GM12878 (cell line): ENCODE measurements around the gene TXNDC8. TPM values are rescaled to one million over a fixed set of nuclear protein-coding genes. Genes with fewer than 3 reads are reported as not detected.

Source experiments
- ATAC-seq: fragments of 200-7000 bp; cut with Tn5 transposase; 3 replicates; pipeline ENCODE4 v1.9.1; 2020; ENCODE audit warnings: mild to moderate bottlenecking, moderate library complexity
- BruUV-seq: library from RNA; stranded (reverse); fragments of 400-500 nt; replicated peaks from 2 replicates; lab custom pipeline; 2021; lab: Mats Ljungman, UMichigan
- CTCF ChIA-PET: fragments of 300-600 bp; sonication (Branson Sonifier 250); formaldehyde crosslinking; extraction: SDS; loops from one replicate; lab custom pipeline; 2021; ENCODE audit warnings: inconsistent platforms; lab: Yijun Ruan, JAX
- POLR2A ChIA-PET: fragments of 350-600 bp; formaldehyde crosslinking; extraction: SDS; loops from one replicate; lab custom pipeline; 2021; ENCODE audit warnings: inconsistent platforms; lab: Charles Lee
- RAD21 ChIA-PET: fragments of 300-600 bp; sonication (Branson Sonifier 250); formaldehyde crosslinking; loops from one replicate; lab custom pipeline; 2023; ENCODE audit warnings: antibody characterized with exemption; ENCODE audit not compliant: unreplicated experiment; lab: Charles Lee
- SMC1A ChIA-PET: fragments of 300-600 bp; sonication (Branson Sonifier 250); formaldehyde crosslinking; loops from one replicate; lab custom pipeline; 2023; ENCODE audit not compliant: unreplicated experiment, uncharacterized antibody; lab: Charles Lee
- DNase-seq: peaks from one replicate; pipeline ENCODE4 v3.0.0-alpha.2; 2011; ENCODE audit warnings: low read depth, low spot score
- FAIRE-seq: peaks from 3 replicates; lab custom pipeline; 2011; peaks lifted over from hg19 to GRCh38; lab: Jason Lieb, UNC
- H2AFZ ChIP-seq: 2 replicates; pipeline ENCODE4 v1.6.0; 2011; ENCODE audit warnings: low read depth, low read length, control low read depth; ENCODE audit not compliant: control insufficient read depth
- H3K27ac ChIP-seq: 2 replicates; pipeline ENCODE4 v1.5.1; 2011; ENCODE audit warnings: control low read depth; ENCODE audit not compliant: control insufficient read depth, insufficient read depth
- H3K27me3 ChIP-seq, 2 experiments: replicated peaks in 1 of 2; 2 replicates each; pipeline versions ENCODE4 v1.6.0 to v1.6.1; 2011; ENCODE audit warnings: low read length in 1 of 2; ENCODE audit not compliant: control insufficient read depth in 2 of 2, insufficient read depth in 2 of 2
- H3K36me3 ChIP-seq, 2 experiments: 2 replicates each; pipeline ENCODE4 v1.5.1; 2011; ENCODE audit warnings: low read length in 1 of 2; ENCODE audit not compliant: control insufficient read depth in 2 of 2, insufficient read depth in 2 of 2
- H3K4me1 ChIP-seq: 2 replicates; pipeline ENCODE4 v1.6.1; 2011; ENCODE audit warnings: mild to moderate bottlenecking, low read length, moderate library complexity, mixed read lengths; ENCODE audit not compliant: control insufficient read depth, insufficient read depth
- H3K4me2 ChIP-seq: 2 replicates; pipeline ENCODE4 v1.6.0; 2011; ENCODE audit warnings: control low read depth; ENCODE audit not compliant: control insufficient read depth, insufficient read depth
- H3K4me3 ChIP-seq: fragments of 200-600 bp; sonication (generic); 2 replicates; pipeline ENCODE4 v1.5.1; 2016
- H3K79me2 ChIP-seq: 2 replicates; pipeline ENCODE4 v1.6.0; 2011; ENCODE audit warnings: low read length; ENCODE audit not compliant: control insufficient read depth, insufficient read depth
- H3K9ac ChIP-seq: 2 replicates; pipeline ENCODE4 v1.8.0; 2011; ENCODE audit warnings: low read length, control low read depth, mixed read lengths; ENCODE audit not compliant: control insufficient read depth, insufficient read depth
- H3K9me3 ChIP-seq: replicated peaks from 3 replicates; pipeline ENCODE4 v1.5.1; 2011; ENCODE audit warnings: mild to moderate bottlenecking, low read length; ENCODE audit not compliant: control insufficient read depth, insufficient read depth
- H4K20me1 ChIP-seq: 2 replicates; pipeline ENCODE4 v1.6.0; 2011; ENCODE audit not compliant: control insufficient read depth, insufficient read depth
- BACH1 ChIP-seq: fragments of 450-650 bp; IDR thresholded peaks from 2 replicates; pipeline ENCODE4 v1.6.1; 2017; ENCODE audit warnings: mild to moderate bottlenecking, borderline replicate concordance
- BMI1 ChIP-seq: fragments of 450-650 bp; IDR thresholded peaks from 2 replicates; pipeline ENCODE4 v1.6.1; 2016; ENCODE audit warnings: mild to moderate bottlenecking, moderate library complexity, borderline replicate concordance
- EED ChIP-seq: sonication (generic); IDR thresholded peaks from 2 replicates; pipeline ENCODE4 v1.6.1; 2016; ENCODE audit warnings: antibody characterized with exemption, low read depth
- FOXK2 ChIP-seq: fragments of 450-650 bp; IDR thresholded peaks from 2 replicates; pipeline ENCODE4 v1.6.1; 2017; ENCODE audit warnings: mild to moderate bottlenecking, moderate library complexity
- GATAD2B ChIP-seq: fragments of 450-650 bp; conservative IDR thresholded peaks from 2 replicates; pipeline ENCODE4 v1.6.1; 2017; ENCODE audit warnings: low read depth, mild to moderate bottlenecking, moderate library complexity
- IKZF2 ChIP-seq, 2 experiments: fragments of 450-650 bp; IDR thresholded peaks; 2 replicates each; pipeline ENCODE4 v1.6.1; 2017; ENCODE audit warnings: mild to moderate bottlenecking in 2 of 2, moderate library complexity in 2 of 2
- JUND ChIP-seq: IDR thresholded peaks from 2 replicates; pipeline ENCODE4 v1.6.1; 2012; ENCODE audit warnings: low read depth, mild to moderate bottlenecking, low read length, improper control_type of control experiment, moderate library complexity
- KDM1A ChIP-seq: fragments of 200-600 bp; sonication (generic); IDR thresholded peaks from 2 replicates; pipeline ENCODE4 v1.6.1; 2016; ENCODE audit warnings: borderline replicate concordance
- MTA3 ChIP-seq: IDR thresholded peaks from 2 replicates; pipeline ENCODE4 v1.6.1; 2012; ENCODE audit warnings: low read length, inconsistent platforms, borderline replicate concordance
- NR2C1 ChIP-seq: fragments of 450-650 bp; IDR thresholded peaks from 2 replicates; pipeline ENCODE4 v1.6.1; 2017; ENCODE audit warnings: antibody characterized with exemption, mild to moderate bottlenecking, moderate library complexity
- POLR2A ChIP-seq: IDR thresholded peaks from 2 replicates; pipeline ENCODE4 v1.6.1; 2011; ENCODE audit warnings: low read depth, mild to moderate bottlenecking, low read length
- RFX5 ChIP-seq: IDR thresholded peaks from 2 replicates; pipeline ENCODE4 v1.6.1; 2011; ENCODE audit warnings: low read depth, low read length, improper control_type of control experiment
- SKIL ChIP-seq: fragments of 450-650 bp; IDR thresholded peaks from 2 replicates; pipeline ENCODE4 v1.6.1; 2017; ENCODE audit warnings: mild to moderate bottlenecking, low read depth, inconsistent platforms; ENCODE audit not compliant: poor library complexity, severe bottlenecking
- SREBF1 ChIP-seq: IDR thresholded peaks from 2 replicates; pipeline ENCODE4 v1.6.1; 2012; ENCODE audit warnings: mild to moderate bottlenecking, low read length
- TCF3 ChIP-seq: IDR thresholded peaks from 2 replicates; pipeline ENCODE4 v1.6.1; 2012; ENCODE audit warnings: low read depth, mild to moderate bottlenecking, low read length, borderline replicate concordance; ENCODE audit not compliant: insufficient read depth
- USF2 ChIP-seq: IDR thresholded peaks from 2 replicates; pipeline ENCODE4 v1.6.1; 2011; ENCODE audit warnings: low read depth, low read length, improper control_type of control experiment, borderline replicate concordance
- ZNF622 ChIP-seq: fragments of 450-650 bp; IDR thresholded peaks from 2 replicates; pipeline ENCODE4 v1.6.1; 2017; ENCODE audit warnings: mild to moderate bottlenecking, inconsistent platforms
- WGBS: methylation state at CpG from one replicate; pipeline ENCODE4 v1.1.6; 2016; ENCODE audit warnings: low lambda C conversion rate; ENCODE audit not compliant: insufficient replicate concordance, insufficient coverage; ENCODE audit errors: missing lambda C conversion rate; 5-methylcytosine and 5-hydroxymethylcytosine counted together
- in situ Hi-C: fragments of 300-500 bp; cut with MboI; formaldehyde crosslinking; loops from 9 replicates; pipeline ENCODE4 v1.14.3; 2018; ENCODE audit warnings: mixed read lengths
- intact Hi-C: fragments of 100-400 bp; cut with micrococcal nuclease; formaldehyde crosslinking; loops from one replicate; pipeline ENCODE4 v1.14.2; 2022; ENCODE audit not compliant: unreplicated experiment
- polyA plus RNA-seq, 11 experiments: library from polyadenylated mRNA; depleted of rRNA in 4 of 11; unstranded in 6 of 11; stranded (reverse) in 5 of 11; fragments of >200 nt; fragmentation: Nextera tagmentation in 4 of 11; fragmentation: Illumina TruSeq in 1 of 11; extraction: Ambion mirVana in 4 of 11; extraction: Trizol in 1 of 11; gene quantifications; 1 replicate in 1 of 11; 2 replicates in 10 of 11; pipeline versions ENCODE4 v1.2.1 to v1.2.3, GENCODE V29; 2011 to 2016; ENCODE audit warnings: inconsistent platforms in 2 of 11, missing spikeins in 2 of 11, low read depth in 1 of 11
- total RNA-seq, 4 experiments: library from RNA; depleted of rRNA in 3 of 4; stranded (reverse); fragments of >200 nt in 3 of 4; fragmentation: Illumina TruSeq in 1 of 4; extraction: Trizol in 1 of 4; gene quantifications; 2 replicates each; pipeline versions ENCODE4 v1.2.1 to v1.2.3, GENCODE V29; 2013 to 2021

The TXNDC8 gene
- total and polyA plus RNA-seq, 10 of the 15 experiments (the other 5 are each of a cell fraction or from before 2014, with no cell fraction given) = not detected

DNA sequence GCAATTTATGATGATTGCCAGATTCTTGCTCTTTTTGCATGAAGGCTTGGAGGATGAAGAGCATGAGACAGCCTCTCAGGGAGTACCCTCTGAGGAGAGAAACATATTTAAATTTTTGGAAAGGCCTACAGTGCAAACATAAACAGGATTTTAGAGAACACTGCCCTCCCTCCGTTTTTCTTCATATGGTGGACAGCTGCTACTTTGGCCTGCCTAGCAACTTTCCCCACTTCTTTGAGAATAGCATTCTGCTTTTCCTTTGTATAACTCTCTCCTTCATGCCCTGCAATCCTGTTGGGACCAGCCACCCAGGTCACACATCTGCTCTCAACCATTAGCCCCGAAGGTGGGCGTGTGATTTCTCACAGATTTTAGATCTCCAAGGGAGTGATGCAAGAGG lies 60.9 kb downstream of the TXNDC8 start:
- Histone ChIP-seq H3K79me2 (no peaks in the 10 kb centered on the region), H3K4me2 (no peak overlapping the region), H3K27ac (no peak overlapping the region), H3K4me1 (no peaks in the 10 kb centered on the region), H3K9me3 (no peaks in the 10 kb centered on the region), H4K20me1 (no peaks in the 10 kb centered on the region), H3K9ac (no peak overlapping the region), H2AFZ (no peak overlapping the region), H3K4me3 (no peak overlapping the region), H3K36me3 (no peaks in the 10 kb centered on the region), H3K27me3 (no peaks in the 10 kb centered on the region; a peak in 1 of 4 replicates)
- FAIRE-seq (no peak), ATAC-seq (no peak), DNase-seq (no peak)
- ChIA-PET SMC1A (no interaction called here), CTCF (no interaction called here), RAD21 (no interaction called here), POLR2A (no interaction called here)
- TF ChIP-seq TCF3 (no peak), IKZF2 (IDR thresholded peaks at IDR 0.05) (no peak), POLR2A (no peak), RFX5 (no peak), JUND (no peak), USF2 (no peak), FOXK2 (no peak), EED (no peak), SKIL (no peak), BACH1 (no peak), ZNF622 (no peak), BMI1 (no peak), KDM1A (no peak), GATAD2B (no peak), NR2C1 (no peak), MTA3 (no peak), SREBF1 (no peak)
- intact Hi-C loops (no loop called here), in situ Hi-C loops (no loop called here)
- no TSS peak for BruUV-seq
- 20% methylated on average over 3 of the region's 3 CpGs for WGBS
